WTC11 (cell line): Measurements from ENCODE around the gene PRPF40A.

Experiments used
- ATF3 ChIP-seq: sonication (generic); formaldehyde crosslinking; conservative IDR thresholded peaks from 2 replicates; pipeline ENCODE4 v1.8.1; 2022; ENCODE audit warnings: mild to moderate bottlenecking, missing genetic modification reagents
- EMX1 ChIP-seq: fragments of 250-450 bp; sonication (Bioruptor Pico); IDR thresholded peaks from 2 replicates; pipeline ENCODE4 v1.8.0; 2021; ENCODE audit warnings: mild to moderate bottlenecking
- FOXP1 ChIP-seq: sonication (generic); formaldehyde crosslinking; IDR thresholded peaks from 2 replicates; pipeline ENCODE4 v1.8.0; 2022; ENCODE audit warnings: missing genetic modification reagents, mild to moderate bottlenecking, moderate library complexity, borderline replicate concordance
- JAZF1 ChIP-seq: fragments of 250-450 bp; sonication (Bioruptor Pico); IDR thresholded peaks from 2 replicates; pipeline ENCODE4 v1.9.0; 2021; ENCODE audit warnings: moderate library complexity, mild to moderate bottlenecking, inconsistent platforms
- NFE2L1 ChIP-seq: sonication (generic); formaldehyde crosslinking; IDR thresholded peaks from 2 replicates; pipeline ENCODE4 v1.8.1; 2023; ENCODE audit warnings: missing genetic modification reagents
- SMAD3 ChIP-seq: sonication (generic); formaldehyde crosslinking; IDR thresholded peaks from 2 replicates; pipeline ENCODE4 v1.8.0; 2022; ENCODE audit warnings: missing genetic modification reagents, mild to moderate bottlenecking, borderline replicate concordance
- TF ChIP-seq, protein P1 (sequence below): fragments of 200-600 bp; IDR thresholded peaks from 2 replicates; pipeline ENCODE4 v1.8.0; 2022; ENCODE audit warnings: antibody characterized with exemption

DNA sequence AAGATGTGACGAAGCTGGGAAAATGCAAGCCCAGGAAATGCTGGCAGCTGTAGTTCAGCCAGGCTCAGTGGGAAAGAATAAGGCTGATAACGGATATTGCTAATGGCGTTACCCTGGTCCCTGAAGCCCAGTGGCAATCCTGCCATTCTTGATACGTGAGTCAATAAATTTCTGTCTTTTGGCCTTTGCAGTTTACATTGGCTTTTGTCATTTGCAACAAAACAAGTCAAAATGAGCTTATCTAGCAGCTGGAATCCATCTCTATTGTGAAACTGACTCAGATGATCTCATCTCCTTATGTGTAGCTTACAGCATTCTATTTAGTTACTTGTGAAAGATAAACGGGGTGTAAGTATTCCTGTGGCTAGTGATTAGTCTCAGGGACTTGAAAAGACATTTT, 44.9 kb upstream of the PRPF40A start:
- TF ChIP-seq NFE2L1 (CRISPR knock-in tag) (no peak), ATF3 (no peak), JAZF1 (CRISPR knock-in tag) (no peak), EMX1 (no peak), SMAD3 (CRISPR knock-in tag) (no peak), FOXP1 (CRISPR knock-in tag) (no peak)
- TF ChIP-seq, protein P1, sequence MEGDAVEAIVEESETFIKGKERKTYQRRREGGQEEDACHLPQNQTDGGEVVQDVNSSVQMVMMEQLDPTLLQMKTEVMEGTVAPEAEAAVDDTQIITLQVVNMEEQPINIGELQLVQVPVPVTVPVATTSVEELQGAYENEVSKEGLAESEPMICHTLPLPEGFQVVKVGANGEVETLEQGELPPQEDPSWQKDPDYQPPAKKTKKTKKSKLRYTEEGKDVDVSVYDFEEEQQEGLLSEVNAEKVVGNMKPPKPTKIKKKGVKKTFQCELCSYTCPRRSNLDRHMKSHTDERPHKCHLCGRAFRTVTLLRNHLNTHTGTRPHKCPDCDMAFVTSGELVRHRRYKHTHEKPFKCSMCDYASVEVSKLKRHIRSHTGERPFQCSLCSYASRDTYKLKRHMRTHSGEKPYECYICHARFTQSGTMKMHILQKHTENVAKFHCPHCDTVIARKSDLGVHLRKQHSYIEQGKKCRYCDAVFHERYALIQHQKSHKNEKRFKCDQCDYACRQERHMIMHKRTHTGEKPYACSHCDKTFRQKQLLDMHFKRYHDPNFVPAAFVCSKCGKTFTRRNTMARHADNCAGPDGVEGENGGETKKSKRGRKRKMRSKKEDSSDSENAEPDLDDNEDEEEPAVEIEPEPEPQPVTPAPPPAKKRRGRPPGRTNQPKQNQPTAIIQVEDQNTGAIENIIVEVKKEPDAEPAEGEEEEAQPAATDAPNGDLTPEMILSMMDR: no peak
